ENCODE measurements around the gene SPC24.
"Not testable (repeated sequence)": the region's sequence is repeated elsewhere in the genome, so short reads cannot be mapped to it uniquely, and the experiment has no call there.

The SPC24 gene

GRCh38 chr19:11164879-11165406 lies 9.4 kb upstream of the SPC24 start:
- DNase-seq (ENCODE audit: low spot score), result no peak

GRCh38 chr19:11164296-11164695 lies 8.7 kb upstream of the SPC24 start:
- no peak for DNase-seq (ENCODE audit: low spot score)

- DNase-seq (ENCODE audit: low spot score), result not testable (repeated sequence)
These were observed 4.8 kb upstream of the SPC24 start for GRCh38 chr19:11160440-11160768.

- no peak for DNase-seq (ENCODE audit: low spot score)
These were observed 4.2 kb upstream of the SPC24 start for GRCh38 chr19:11159598-11160439.

GRCh38 chr19:11154683-11155047 lies 917 bp downstream of the SPC24 start:
- peak; percentile 47 for DNase-seq (ENCODE audit: low spot score)

GRCh38 chr19:11152318-11153062 lies 3.1 kb downstream of the SPC24 start:
- peak; percentile 42 for DNase-seq (ENCODE audit: low spot score)

- no peak for DNase-seq (ENCODE audit: low spot score)
These were observed 4.4 kb downstream of the SPC24 start for GRCh38 chr19:11151181-11151580.

GRCh38 chr19:11148001-11148400 lies 7.6 kb downstream of the SPC24 start:
- DNase-seq (ENCODE audit: low spot score), result no peak

GRCh38 chr19:11145536-11145924 lies 10.1 kb downstream of the SPC24 start:
- DNase-seq (ENCODE audit: low spot score), result no peak

- no peak for DNase-seq (ENCODE audit: low spot score)
These were observed 12.9 kb downstream of the SPC24 start for GRCh38 chr19:11142528-11143171.

- DNase-seq (ENCODE audit: low spot score), result no peak
These were observed 13.6 kb downstream of the SPC24 start for GRCh38 chr19:11141937-11142527.

- DNase-seq (ENCODE audit: low spot score), result no peak
These were observed 14.7 kb downstream of the SPC24 start for GRCh38 chr19:11140896-11141295.

GRCh38 chr19:11140023-11140538 lies 15.5 kb downstream of the SPC24 start:
- DNase-seq (ENCODE audit: low spot score), result not testable (repeated sequence)

- DNase-seq (ENCODE audit: low spot score), result no peak
These were observed 16.8 kb downstream of the SPC24 start for GRCh38 chr19:11138601-11139300.

- peak; percentile 76 for DNase-seq (ENCODE audit: low spot score)
These were observed 17.8 kb downstream of the SPC24 start for GRCh38 chr19:11137542-11138384.

GRCh38 chr19:11136400-11137101 lies 19.0 kb downstream of the SPC24 start:
- no peak for DNase-seq (ENCODE audit: low spot score)

GRCh38 chr19:11131471-11131870 lies 24.1 kb downstream of the SPC24 start:
- no peak for DNase-seq (ENCODE audit: low spot score)

GRCh38 chr19:11130824-11131455 lies 24.6 kb downstream of the SPC24 start:
- DNase-seq (ENCODE audit: low spot score), result peak; percentile 81

GRCh38 chr19:11127905-11128304 lies 27.7 kb downstream of the SPC24 start:
- no peak for DNase-seq (ENCODE audit: low spot score)
